ENCODE measurements around the gene TMEM187.

Gene TMEM187

DNA sequence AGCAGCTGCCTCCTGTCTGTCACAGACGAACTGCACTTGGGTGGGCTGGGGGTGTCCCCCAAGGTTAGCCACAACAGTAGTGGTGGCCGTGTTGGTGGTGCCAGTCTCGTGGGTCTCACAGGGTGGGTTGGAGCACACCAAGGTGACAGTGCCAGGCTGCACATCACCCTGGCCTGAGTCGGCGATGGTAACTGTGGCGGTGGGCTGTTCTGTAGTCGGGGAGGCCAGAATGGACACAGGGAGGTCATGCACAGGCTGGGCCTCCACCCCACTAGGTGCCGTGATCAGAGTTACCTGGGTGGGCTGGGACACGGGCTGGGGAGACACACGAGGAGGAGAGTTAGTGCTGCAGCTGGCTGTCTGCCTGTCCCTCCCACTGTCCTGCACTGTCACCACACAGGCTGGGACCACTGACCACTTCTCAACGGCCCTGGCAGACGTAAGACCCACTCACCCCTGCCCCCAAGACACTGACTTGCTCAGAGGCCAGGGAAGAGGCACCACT lies 17.3 kb upstream of the TMEM187 start:
- DNase-seq: no peak

- DNase-seq: no peak
Observed at GRCh38 chrX:153956044-153956907, 16.3 kb upstream of the TMEM187 start.

DNA sequence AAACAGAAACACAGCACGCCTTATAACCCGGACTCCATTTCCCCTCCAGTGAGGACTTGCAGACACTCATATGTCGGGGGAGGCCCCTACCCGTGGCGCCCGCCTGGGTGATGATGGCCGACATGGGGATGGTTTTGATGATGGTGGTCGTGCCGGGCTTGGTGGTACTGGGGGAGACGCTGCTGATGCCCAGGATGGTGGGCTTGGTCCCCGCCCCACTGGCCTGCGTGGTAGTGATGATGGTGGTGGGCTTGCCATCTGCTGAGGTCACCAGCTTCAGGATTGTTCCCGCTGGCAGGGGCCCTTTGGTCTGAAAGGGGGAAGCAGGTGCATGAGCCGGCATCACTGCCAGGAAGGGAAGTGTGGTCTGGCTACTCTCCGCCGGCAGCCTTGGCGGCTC lies 15.3 kb upstream of the TMEM187 start:
- DNase-seq: no peak

DNA sequence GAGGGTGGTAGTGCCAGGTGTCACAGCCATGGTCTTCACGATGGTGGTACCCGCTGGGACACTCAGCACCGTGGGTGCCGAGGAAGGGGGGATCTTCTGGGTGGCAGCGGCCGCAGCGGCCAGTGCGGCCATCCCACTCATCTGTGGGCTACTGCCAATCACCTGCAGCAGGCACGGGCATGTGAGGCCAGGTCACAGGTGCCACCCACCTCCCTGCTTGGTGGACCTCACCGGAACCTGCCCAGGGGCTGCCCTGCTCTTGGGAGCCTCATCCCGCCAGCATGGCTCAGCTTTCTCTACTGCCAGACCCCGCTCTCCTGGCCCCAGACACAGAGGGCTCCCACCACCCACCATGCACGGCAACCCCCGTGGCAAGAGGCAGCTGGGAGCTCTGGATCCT lies 13.9 kb upstream of the TMEM187 start:
- DNase-seq: no peak

DNA sequence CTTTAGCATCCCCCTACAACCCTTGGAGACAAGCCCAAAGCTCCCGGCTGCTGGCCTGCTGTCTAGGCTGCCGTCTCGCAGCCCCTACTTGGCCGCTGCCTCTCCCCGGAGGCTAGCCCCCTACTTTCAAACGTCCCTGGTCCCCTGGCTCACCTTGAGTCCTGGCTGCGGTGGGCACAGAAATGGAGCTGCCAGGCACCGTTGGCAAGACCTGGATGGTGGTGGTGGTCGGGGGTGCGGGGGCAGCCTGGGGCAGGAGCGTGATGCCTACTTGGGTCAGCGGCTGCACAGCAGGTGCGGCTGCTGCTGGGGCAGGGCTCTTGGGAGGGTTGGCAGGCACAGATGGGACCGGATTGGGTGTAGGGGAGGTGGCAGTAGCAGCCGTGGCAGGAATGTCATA lies 12.9 kb upstream of the TMEM187 start:
- DNase-seq: no peak

DNA sequence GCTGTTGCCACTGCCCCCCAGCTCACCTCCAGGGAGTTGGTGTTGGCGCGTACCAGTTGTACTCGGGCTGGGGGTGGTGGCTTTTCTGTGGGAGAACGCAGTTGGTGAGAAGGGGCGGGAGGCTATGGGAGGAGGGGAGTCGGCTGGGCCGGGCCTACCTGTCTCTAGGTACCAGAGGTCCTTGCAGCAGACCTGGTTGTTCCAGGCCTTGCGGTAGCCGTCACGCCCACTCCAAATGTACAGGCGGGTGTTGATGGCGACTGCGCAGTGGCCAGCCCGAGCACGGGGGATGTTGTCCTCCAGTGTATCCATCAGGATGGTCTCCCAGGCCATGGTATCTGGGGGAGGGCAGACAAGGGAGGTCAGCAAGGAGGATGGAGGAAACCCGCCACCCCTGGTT lies 12.5 kb upstream of the TMEM187 start:
- no peak for DNase-seq

GRCh38 chrX:153960786-153961185 lies 11.8 kb upstream of the TMEM187 start:
- DNase-seq: peak in 1 of 3 experiments; percentile 79

- DNase-seq: no peak
Observed at GRCh38 chrX:153961292-153961691, 11.3 kb upstream of the TMEM187 start.

DNA sequence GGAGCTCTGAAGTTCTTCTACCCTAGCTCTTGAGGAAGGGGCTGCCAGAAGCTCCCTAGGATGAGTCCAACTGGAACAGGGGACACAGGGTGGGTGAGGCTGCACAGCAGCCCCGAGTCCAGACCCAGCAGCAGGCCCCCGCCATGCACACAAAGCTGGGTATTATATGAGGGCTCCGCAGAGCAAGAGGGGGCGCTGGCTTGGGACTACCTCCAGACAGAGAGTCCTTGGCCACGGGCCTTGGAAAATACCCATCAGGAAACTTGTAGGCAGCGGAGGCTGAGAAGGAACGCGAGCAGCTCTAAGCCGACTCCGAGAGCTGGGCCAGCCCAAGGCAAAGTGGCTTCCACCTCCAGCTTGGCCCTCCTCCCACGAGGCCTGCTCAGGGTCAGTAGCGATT lies 9.0 kb upstream of the TMEM187 start:
- DNase-seq: no peak

DNA sequence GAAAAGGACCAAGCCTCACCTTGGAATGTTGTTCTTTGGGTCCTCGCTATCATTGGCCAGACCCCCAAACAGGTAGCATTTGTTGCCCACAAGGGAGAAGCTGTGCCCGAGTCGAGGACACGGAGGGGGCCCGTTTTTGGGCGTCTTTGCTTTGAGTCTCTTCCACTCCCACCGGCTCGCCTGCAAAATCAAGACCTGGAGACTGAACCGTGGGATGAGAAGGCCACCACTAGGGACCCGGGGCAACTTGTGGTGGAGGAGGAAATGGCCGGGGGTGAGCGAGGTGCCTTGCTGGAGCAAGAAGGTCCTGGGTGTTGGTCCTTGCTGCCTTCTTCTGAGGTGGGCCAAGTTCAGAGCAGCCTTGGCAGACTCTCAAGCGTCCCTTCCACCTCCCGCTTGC lies 8.4 kb upstream of the TMEM187 start:
- no peak for DNase-seq

- no peak for DNase-seq
Observed at GRCh38 chrX:153965406-153965805, 7.1 kb upstream of the TMEM187 start.

DNA sequence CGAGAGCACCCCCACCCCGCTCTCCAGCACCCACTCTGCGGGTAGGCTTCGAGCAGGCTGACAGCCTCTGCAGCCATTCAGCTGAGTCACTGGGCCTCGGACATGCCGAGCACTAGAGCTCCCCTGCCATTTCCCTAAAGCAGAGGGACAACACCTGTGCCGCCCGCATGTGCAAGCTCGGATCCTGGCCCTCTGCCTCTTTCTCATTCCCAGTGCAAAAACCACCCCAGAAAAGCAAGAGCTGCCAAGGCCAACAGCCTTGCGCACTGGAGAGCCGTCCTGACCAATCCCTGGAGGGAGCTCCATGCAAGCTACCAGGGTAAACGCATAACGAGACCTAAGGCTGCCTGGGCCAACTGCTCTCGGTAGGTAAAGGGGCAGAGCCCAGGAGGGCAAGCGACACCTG lies 6.3 kb upstream of the TMEM187 start:
- no peak for DNase-seq

DNA sequence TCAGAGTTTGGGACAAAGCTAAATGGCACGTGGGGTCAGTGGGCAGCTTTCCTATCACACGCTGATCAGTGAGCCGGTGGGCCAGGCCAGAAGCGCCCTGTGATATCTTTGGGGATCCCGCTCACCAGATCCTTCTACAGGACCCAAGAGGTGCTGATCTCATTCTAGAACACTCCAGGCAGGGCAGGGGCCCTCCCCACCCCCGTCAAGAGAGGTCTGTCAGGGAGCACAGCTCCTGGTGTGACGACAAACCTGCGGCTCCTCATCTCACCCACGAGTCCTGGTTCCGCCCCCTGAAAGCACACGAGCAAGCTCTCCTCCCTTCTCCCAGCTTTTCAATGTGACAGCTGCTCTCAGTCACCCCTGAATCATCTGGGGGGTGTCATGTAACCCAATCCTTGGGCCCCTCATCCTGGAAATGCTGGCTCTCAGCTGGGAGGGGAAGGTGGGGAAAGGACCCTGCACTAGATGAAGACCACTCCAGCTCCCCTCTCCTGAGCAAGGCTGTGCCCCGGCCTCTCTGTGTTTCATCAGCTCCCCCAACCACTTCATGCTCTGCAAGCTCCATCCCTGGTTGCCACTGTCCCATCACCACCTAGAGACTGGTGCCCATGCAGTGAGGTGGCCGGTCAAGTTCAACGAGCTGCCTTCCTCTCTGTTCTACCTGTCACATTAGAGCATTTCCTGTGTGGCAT lies 5.6 kb upstream of the TMEM187 start:
- no peak for DNase-seq

DNA sequence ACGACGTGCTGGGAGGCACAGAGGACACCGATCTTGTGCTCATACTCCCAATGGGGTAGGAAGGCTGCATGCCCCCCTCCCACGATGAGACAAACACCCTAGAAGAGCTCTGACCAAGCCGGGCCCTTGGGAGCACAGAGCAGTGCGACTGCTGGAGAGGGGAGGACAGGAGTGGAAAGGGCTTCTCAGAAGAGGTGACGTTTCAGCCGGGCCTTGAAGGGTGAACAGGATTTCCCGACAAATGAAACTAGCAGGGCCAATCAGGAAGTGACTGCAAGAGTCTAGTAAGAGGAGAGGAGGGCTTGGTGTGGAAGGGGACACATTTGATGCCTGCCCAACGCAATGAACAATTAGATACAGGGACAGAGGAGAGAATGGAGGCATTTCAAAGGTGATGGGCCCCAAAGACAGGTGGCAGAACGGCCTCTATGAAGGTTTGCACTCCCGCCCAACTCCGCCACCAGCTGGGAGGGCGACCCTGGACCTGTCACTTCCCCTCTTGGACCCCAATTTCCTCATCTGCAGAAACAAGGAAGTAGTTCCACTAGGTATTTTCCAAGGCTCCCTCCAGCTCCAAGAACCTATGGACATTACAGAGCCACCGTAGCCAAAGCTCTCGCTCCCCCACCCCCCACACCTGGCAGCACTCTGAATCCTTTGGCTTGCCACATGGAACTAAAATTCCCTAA lies 4.9 kb upstream of the TMEM187 start:
- no peak for DNase-seq

DNA sequence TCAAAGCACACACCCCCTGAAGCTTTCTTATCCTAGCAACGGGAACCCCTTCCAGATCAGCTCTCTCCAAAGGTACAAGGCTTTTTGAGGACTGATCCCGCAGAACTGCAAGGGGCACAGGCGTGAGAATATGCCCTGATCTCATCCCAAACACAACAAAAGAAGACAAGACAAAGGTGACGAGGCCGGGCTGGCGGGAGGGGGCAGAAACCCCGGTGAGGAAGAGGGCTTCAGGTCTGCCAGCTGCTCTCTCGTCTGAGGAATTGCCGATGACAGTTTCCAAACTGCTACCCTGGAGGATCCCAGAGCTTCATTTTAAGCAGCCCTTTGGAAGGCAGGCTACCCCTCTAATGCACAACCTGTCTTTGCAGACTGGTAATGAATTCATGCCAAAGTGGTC lies 4.3 kb upstream of the TMEM187 start:
- DNase-seq: peak in 1 of 3 experiments; percentile 27

GRCh38 chrX:153968754-153969124 lies 3.8 kb upstream of the TMEM187 start:
- DNase-seq: peak; percentile 32 to 54 (median 42)

DNA sequence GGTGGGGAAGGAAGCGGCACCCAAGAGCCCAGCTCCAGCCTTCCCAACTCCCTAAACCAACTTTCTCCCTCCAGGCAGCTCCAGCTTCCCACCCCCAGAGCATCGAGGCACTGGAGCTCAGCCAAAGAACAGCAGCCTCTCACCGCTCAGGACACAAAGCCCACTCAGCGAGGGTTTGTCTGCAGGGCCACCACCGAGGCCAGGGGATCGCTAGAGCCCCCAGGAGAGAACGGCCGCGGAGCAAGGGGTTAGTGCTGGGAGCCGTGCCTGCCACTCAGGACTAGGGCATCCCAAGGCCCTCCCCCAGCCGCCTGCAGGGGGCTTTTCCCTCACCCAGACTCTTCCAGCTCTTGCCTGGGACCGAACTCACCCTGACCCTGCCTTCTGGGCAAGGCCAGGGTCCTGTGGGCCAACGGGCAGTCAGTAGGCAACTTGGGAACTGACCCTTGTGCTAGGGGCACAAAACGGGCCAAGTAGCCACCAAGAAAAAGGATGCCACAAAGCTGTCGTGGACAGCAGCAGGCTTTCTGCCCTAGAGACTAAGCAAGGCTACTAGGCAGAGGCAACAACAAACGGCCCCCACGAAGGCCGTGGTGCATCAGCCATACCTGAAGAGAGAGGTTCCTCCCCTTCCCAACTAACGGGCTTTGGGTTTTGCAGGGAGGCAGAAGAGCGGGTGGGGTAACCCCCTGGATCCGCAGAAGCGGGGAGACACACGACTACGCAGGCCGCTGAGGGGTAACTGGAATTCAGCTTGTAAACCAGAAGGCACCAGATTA lies 3.2 kb upstream of the TMEM187 start:
- DNase-seq: peak in 1 of 3 experiments; percentile 24

DNA sequence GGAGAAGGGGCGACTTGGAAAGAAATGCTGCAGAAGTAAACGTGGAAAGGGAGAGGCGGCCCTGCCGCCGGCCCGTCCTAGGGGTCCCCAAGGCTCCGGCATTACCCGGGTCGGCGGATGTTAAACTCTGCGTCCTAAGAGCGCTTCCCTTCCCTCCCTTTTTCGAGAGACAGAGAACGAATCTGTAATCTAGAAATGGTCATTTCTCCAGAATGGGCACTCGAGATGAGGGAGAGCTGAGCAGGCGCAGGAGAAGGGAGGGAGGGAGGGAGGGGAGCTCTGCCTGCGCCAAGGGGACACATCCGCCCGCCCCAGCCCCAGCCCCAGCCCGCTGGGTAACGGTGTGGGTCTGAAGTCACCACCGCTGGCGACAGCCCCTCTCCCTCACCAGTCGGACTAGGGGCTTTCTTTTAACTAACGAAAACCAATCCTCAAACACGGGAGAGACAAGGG lies 2.6 kb upstream of the TMEM187 start:
- peak; percentile 70 to 79 (median 77) for DNase-seq

DNA sequence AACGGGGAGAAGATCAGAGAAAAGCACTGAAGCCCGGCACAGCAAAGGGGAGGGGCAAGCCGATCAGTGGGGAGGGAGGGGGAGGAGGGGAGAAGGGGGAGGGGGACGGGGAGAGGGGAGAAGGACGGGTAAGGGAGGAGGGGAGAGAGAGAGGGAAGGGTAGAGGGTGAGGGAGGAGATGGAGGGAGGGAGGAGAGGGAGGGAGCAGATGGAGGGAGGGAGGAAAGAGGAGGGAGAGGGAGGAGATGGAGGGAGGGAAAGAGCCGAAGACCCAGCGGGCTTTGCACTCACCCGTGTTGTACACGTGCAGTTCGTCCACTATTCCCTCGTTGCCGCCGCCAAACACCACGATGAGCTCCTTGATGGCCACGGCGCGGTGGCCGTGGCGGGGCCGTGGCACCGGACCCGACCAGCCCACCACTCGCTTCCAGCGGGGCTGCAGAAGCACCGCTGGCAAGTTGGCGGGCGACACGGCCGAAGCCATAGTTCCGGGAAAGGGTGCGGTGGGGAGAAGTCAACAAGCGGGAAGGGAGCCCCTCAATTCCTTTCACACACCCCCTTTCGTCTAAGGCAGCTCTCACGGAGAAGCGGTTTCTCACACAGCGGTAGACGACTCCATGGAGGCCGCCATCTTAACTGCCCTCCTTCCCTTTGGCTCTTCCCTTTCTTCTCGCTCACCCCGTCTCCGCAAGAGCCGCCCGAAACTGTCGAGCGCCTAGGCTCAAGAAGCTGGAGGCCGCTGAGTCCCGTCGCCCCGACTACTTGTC lies 2.0 kb upstream of the TMEM187 start:
- DNase-seq: peak; percentile 81 to 91 (median 89)

GRCh38 chrX:153971124-153971449 lies 1.5 kb upstream of the TMEM187 start:
- DNase-seq: peak; percentile 92 to 94 (median 93)

GRCh38 chrX:153971450-153972367 lies 845 bp upstream of the TMEM187 start, which contains the start of gene HCFC1:
Gene HCFC1 (minus strand): TSS chrX:153971818. CDS start chrX:153970840, 978 bp downstream.
- peak; percentile 98 to 99 (median 99) for DNase-seq
